ENCODE data around the gene CDK6.

The CDK6 gene

DNA sequence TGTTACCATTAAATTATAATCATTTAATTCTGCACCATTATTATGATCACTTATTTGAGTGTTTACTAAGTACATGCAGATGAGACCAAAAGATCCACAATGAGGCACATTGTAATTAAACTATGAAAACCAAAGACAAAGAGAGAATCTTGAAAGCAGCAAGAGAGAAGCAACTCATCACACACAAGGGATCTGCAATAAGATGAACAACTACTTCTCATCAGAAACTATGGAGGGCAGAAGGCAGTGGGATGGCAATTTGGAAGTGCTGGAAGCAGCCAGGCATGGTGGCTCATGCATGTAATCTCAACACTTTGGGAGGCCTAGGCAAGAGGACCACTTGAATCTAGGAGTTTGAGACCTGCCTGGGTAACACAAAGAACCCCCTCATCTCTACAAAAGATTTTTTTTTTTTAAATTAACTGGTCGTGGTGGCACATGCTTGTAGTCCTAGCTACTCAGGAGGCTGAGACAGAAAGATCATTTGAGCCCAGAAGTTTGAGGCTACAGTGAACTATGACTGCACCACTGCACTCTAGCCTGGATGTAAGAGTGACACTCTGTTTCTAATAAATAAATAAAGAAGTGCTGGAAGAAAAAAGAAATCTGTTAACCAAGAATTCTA, 47.7 kb downstream of the CDK6 start:
- no peak for DNase-seq

DNA sequence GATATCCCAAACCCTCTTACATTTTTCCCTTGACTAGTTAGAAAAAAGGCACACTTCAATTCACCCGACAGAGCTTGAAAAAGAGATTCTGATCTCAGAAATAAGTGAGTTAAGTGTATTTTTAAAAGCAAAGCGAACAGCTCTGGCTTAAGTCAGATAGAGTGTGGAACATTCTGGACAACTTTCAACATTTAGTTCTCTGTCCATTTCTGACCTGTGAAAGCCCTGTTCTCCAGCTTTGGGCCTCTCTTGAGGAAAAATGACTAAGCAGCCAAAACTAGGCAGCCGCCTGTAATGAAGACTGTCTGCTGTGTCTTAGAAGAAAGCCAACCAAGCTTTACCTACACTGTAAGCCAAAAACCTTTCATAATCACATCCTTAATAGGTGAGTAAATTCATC, 50.5 kb downstream of the CDK6 start:
- no peak for DNase-seq

DNA sequence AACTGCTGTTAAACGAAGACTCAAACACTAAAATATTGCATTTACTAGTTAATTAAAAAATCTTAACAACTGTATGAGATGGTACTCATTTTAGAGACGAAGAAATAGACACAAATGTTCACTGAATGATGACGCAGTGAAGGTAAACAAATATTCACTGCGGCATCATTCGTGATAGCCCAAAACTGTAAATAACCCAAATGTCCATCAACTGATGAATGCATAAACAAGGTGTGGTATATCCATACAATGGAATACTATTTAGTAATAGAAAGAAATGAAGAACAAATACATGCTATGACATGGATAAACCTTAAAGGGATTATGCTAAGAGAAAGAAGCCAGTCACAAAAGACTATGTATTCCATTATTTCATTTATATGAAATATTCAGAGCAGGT, 51.4 kb downstream of the CDK6 start:
- DNase-seq, result no peak

GRCh38 chr7:92783260-92784201, 52.8 kb downstream of the CDK6 start:
- DNase-seq, result peak; percentile 53

- DNase-seq, result no peak
Measured at GRCh38 chr7:92782855-92783254, 53.5 kb downstream of the CDK6 start.

GRCh38 chr7:92782236-92782635, 54.1 kb downstream of the CDK6 start:
- no peak for DNase-seq

- DNase-seq, result no peak
Measured at GRCh38 chr7:92781117-92781720, 55.2 kb downstream of the CDK6 start.

GRCh38 chr7:92778972-92779371, 57.4 kb downstream of the CDK6 start:
- peak; percentile 56 for DNase-seq

GRCh38 chr7:92777993-92778392, 58.4 kb downstream of the CDK6 start:
- DNase-seq, result no peak

DNA sequence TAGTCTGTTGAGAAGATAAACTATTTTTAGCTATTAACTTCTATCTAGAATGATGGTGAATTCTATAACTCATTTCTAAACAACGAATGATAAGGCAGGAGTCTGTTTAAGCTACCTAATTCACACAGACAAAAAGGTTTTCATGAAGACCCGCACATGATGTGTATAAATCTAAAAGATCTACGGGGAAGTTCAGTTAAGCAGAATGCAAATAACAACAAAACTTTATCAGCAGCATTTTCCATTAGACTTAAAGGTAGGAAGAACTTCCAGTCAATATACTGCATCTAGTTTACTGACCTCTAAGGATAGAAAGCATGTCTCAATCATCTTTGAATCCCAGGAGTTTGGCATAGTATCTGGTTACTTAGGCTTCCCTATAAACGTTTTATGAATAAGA, 62.6 kb downstream of the CDK6 start:
- DNase-seq, result no peak

DNA sequence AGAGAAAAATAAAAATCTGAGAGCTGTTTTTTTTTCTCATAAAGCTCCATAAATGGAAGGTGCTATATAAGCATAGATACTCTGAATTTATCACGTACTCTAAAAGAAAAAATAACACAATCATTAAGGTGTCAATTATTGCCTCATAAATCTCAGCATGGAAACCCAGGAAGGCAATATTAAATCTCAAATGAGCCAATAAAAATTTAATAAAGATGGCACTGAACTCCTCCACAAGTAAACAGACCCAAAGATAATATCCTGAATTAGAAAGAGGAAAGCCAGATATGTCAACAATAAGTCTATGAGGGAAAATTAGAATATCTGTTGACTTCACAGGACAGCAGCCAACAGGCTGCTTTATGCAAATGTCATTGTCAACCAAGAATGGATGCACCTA, 66.5 kb downstream of the CDK6 start:
- no peak for DNase-seq

GRCh38 chr7:92769394-92769699, 67.0 kb downstream of the CDK6 start:
- DNase-seq, result peak; percentile 44

GRCh38 chr7:92768501-92769393, 67.6 kb downstream of the CDK6 start:
- no peak for DNase-seq

DNA sequence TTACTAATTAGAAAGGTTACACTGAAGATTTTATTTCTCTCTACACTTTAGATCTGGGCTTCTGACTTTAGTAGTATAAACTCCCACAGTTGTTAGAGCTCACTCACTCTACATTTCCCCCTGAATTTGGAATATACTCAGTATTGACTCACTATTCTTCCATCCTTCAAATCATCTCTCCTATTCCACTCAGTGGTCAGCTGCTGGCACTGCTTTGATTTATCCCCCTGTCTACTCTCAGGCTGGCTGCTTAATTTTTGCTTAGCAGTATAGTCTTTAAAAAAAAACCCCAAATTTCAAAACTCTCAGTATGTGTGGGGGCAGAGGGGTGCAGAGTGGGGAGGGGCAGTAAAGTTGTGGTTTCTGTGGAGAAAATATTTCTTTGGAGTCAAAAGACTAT, 68.9 kb downstream of the CDK6 start:
- DNase-seq, result peak; percentile 75

- DNase-seq, result no peak
Measured at GRCh38 chr7:92766461-92767003, 69.8 kb downstream of the CDK6 start.

GRCh38 chr7:92765725-92766124, 70.6 kb downstream of the CDK6 start:
- peak; percentile 85 for DNase-seq

DNA sequence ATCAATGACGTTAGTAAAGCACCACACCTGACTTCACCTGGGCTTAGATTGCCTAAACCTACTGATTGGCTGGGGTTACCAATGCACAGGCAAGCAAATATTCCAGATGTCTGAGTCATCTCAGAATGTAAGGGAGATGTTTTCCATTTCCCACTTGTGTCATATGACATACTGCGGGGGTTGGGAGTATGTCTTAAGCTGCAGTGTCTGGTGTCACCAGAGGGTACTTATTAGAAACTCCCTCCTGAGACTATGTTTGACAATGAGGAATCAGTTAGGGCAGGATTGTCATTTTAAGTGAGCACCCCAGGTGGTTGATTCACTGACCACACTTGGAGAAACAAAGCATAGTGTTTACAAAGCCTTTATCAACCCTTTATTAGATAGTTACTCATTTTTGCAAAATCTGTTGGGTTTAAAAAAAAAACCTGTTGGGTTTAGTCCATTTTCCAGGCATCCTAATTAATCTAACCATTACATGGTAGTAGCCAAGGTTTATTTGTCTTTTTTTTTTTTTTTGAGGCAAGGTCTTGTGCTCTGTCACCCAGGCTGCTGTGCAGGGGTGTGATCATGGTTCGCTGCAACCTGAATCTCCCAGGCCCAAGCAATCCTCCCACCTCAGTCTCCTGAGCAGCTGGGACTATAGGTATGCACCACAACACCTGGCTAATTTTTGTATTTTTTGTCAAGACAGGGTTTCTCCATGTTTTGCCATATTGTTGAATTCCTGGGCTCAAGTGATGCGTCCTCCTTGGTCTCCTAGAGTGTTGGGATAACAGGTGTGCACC, 72.5 kb downstream of the CDK6 start:
- peak; percentile 84 for DNase-seq

DNA sequence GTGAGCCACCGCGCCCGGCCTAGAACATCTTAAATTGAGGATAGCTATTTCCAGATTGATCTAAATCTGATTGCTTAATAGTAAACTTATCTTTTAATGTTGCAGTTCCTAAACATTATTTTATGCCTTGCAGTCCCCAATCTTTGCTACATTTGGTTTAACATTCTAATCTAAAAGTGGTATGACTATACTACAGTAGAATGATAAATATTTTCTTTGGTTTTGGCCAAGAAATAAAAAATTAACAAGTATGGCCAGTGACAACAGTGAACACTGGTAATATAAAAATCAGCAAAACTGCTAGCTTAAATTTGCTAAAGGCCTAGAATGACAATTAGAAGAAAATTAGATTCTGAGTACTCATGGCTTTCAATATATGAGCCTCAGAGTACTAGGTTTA, 73.5 kb downstream of the CDK6 start:
- no peak for DNase-seq

DNA sequence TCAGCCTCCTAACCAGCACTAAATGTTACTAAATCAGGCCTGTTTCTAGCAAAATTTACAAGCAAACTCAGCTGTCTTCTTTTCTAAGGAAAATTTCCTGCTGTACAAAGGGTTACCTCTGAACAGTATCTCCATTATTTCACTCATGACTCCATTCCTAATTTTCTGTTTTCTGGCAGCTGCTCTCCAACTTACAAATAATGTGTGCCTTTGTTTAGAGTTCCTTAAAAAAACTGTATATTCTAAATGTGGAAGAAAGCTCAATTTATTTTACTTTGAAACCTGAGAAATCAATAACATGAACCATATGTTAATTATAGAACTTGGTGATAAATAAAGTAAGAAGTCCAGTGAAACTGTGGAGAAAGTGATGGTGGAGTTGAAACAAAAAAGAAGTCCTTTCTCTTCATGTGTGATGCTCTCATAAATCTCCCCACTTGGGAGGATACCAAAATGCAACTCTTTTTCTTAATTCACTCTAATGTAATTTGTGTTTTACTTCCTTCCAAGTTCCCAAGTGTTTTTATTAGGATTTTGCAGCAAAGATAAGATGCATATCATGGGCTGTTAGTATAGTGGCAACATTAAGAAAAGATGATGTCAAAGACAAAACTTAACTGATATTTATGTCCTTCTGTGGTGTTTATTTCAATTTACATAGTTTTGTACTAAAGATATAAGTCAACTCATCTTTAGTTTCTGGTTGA, 74.8 kb downstream of the CDK6 start:
- DNase-seq, result no peak

DNA sequence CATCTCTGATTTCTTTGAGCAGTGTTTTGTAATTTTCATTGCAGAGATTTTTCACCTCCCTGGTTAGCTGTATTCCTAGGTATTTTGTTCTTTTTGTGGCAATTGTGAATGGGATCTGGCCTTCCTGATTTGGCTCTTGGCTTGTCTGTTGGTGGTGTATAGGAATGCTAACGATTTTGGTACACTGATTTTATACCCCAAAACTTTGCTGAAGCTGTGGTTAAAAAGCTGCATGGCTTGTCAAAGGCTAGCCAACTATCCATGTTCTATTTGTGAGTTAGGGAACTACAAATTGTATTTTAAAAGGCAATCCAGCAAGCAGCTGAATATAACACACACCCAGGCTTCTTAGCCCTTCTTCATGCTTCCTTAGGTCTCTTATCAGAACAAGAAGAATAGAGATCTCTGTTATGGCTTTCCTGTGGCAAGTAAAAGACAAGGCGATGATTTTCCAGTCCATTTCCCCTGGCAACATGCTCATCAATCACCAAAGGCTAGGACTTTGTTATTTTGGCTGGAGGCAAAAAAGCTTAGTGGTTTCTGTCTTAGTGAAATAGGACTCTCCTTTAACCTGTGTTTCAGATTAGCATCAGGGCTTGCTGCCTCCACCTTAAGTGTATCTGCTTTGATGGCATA, 77.5 kb downstream of the CDK6 start:
- DNase-seq, result no peak
